Measurements from ENCODE around the gene PLEKHN1.

GRCh38 chr1:954927-955326 is 11.4 kb upstream of the PLEKHN1 start:
- TF ChIP-seq EZH2phosphoT487 (IDR thresholded peaks at IDR 0.05; ENCODE audit: low read length), result no peak
- no peak for TF ChIP-seq EZH2 (optimal IDR thresholded peaks at IDR 0.05; ENCODE audit: low read depth, low read length)
- TF ChIP-seq CTCF (IDR thresholded peaks at IDR 0.05; ENCODE audit: low read length), result no peak
